Adrenal gland (tissue), 5 donors: ENCODE measurements around the gene C8G.

ENCODE experiments used
- CTCF ChIP-seq, 6 experiments: fragments of 450-650 bp in 4 of 6; fragments of 200-600 bp in 2 of 6; sonication (generic) in 1 of 6; IDR thresholded peaks; 1 replicate in 5 of 6; 2 replicates in 1 of 6; pipeline versions ENCODE4 v1.5.1 to v1.8.0; 2016 to 2021; ENCODE audit warnings: antibody characterized with exemption in 6 of 6, mild to moderate bottlenecking in 2 of 6, moderate library complexity in 1 of 6
- POLR2A ChIP-seq, 2 donors: fragments of 450-650 bp; IDR thresholded peaks; one replicate each; pipeline ENCODE4 v1.6.1; 2017; ENCODE audit warnings: antibody characterized with exemption in 2 of 2, mild to moderate bottlenecking in 2 of 2, moderate library complexity in 1 of 2
- donor health status: DM: no; HTN: no; CAD: no.

- TF ChIP-seq CTCF (IDR thresholded peaks at IDR 0.05) (no peak), POLR2A (IDR thresholded peaks at IDR 0.05) (no peak)
These were observed 45.3 kb downstream of the C8G start for GRCh38 chr9:136990242-136990911.
